ENCODE data around the gene KIF25. TPM values are rescaled to one million over a fixed set of nuclear protein-coding genes. Genes with fewer than 3 reads are reported as not detected.

KIF25 gene
- total RNA-seq, 4 donors from 2014 or later: 0.28 TPM; not detected in 3

- intact Hi-C loops (cut with DNase I; ENCODE audit: low total_unique reads): no loop called here
- H3K36me3 ChIP-seq: no peaks in the 10 kb centered on the region
- H3K9me3 ChIP-seq: no peaks in the 10 kb centered on the region
- TF ChIP-seq CTCF (IDR thresholded peaks at IDR 0.05): no peak
- no peak for TF ChIP-seq POLR2A (IDR thresholded peaks at IDR 0.05)
- H3K27me3 ChIP-seq: no peaks in the 10 kb centered on the region
- no peaks in the 10 kb centered on the region for H3K4me1 ChIP-seq
- no peak overlapping the region for H3K4me3 ChIP-seq
- no peak overlapping the region for H3K27ac ChIP-seq
- no peak for DNase-seq
These were observed 8.3 kb upstream of the KIF25 start for GRCh38 chr6:167988945-167989841.

GRCh38 chr6:167990016-167990945 lies 7.2 kb upstream of the KIF25 start:
- Histone ChIP-seq H3K27me3 (no peaks in the 10 kb centered on the region), H3K36me3 (no peaks in the 10 kb centered on the region), H3K27ac (no peak overlapping the region), H3K4me3 (no peak overlapping the region), H3K9me3 (no peaks in the 10 kb centered on the region), H3K4me1 (no peaks in the 10 kb centered on the region)
- DNase-seq: no peak
- TF ChIP-seq CTCF (IDR thresholded peaks at IDR 0.05) (no peak), POLR2A (IDR thresholded peaks at IDR 0.05) (no peak)
- intact Hi-C loops (cut with DNase I; ENCODE audit: low total_unique reads): no loop called here

- Histone ChIP-seq H3K4me3 (no peak overlapping the region), H3K27ac (no peak overlapping the region), H3K4me1 (no peaks in the 10 kb centered on the region), H3K36me3 (no peaks in the 10 kb centered on the region), H3K9me3 (no peaks in the 10 kb centered on the region), H3K27me3 (no peaks in the 10 kb centered on the region)
- TF ChIP-seq POLR2A (IDR thresholded peaks at IDR 0.05) (no peak), CTCF (IDR thresholded peaks at IDR 0.05) (no peak)
- intact Hi-C loops (cut with DNase I; ENCODE audit: low total_unique reads): no loop called here
- DNase-seq: peak in 1 of 2 donors; percentile 33
These were observed 4.3 kb upstream of the KIF25 start for GRCh38 chr6:167993169-167993568.

GRCh38 chr6:167993831-167994230 lies 3.6 kb upstream of the KIF25 start:
- intact Hi-C loops (cut with DNase I; ENCODE audit: low total_unique reads): no loop called here
- Histone ChIP-seq H3K36me3 (no peaks in the 10 kb centered on the region), H3K4me3 (no peak overlapping the region), H3K4me1 (no peaks in the 10 kb centered on the region), H3K27ac (no peak overlapping the region), H3K9me3 (no peaks in the 10 kb centered on the region), H3K27me3 (no peaks in the 10 kb centered on the region)
- no peak for DNase-seq
- TF ChIP-seq CTCF (IDR thresholded peaks at IDR 0.05) (no peak), POLR2A (IDR thresholded peaks at IDR 0.05) (no peak)

GRCh38 chr6:167995302-167995701 lies 2.2 kb upstream of the KIF25 start:
- DNase-seq: no peak
- TF ChIP-seq CTCF (IDR thresholded peaks at IDR 0.05) (no peak), POLR2A (IDR thresholded peaks at IDR 0.05) (no peak)
- H3K27me3 ChIP-seq: no peaks in the 10 kb centered on the region
- no peaks in the 10 kb centered on the region for H3K4me1 ChIP-seq
- H3K27ac ChIP-seq: no peak overlapping the region
- H3K36me3 ChIP-seq: no peaks in the 10 kb centered on the region
- H3K4me3 ChIP-seq: no peak overlapping the region
- intact Hi-C loops (cut with DNase I; ENCODE audit: low total_unique reads): no loop called here
- no peaks in the 10 kb centered on the region for H3K9me3 ChIP-seq

Data from uterus (tissue), 4 donors.